ENCODE measurements around the gene TXNL1. TPM values are rescaled to one million over a fixed set of nuclear protein-coding genes. Genes with fewer than 3 reads are reported as not detected.

Gene TXNL1
- total RNA-seq, 1 experiment from 2014 or later = 72.8 TPM

- TF ChIP-seq PRDM15 (CRISPR knock-in tag; IDR thresholded peaks at IDR 0.05) (no peak), JUN (CRISPR knock-in tag; IDR thresholded peaks at IDR 0.05) (no peak)
These were observed 20.7 kb upstream of the TXNL1 start (continued) for GRCh38 chr18:56659111-56659510.

GRCh38 chr18:56658261-56658660, 19.9 kb upstream of the TXNL1 start:
- H3K4me3 Mint-ChIP-seq = no peak overlapping the region
- peaks cover 13% of the 10 kb centered on the region for H3K9me3 Mint-ChIP-seq
- H3K27me3 Mint-ChIP-seq (ENCODE audit: low read depth) = no peaks in the 10 kb centered on the region; the same call in 1 of the 2 replicates
- peaks cover 8% of the 10 kb centered on the region for H3K4me1 Mint-ChIP-seq
- CTCF ChIA-PET = no interaction called here
- ATAC-seq (no peak), DNase-seq (ENCODE audit: low spot score) (no peak)
- POLR2A ChIA-PET = no interaction called here
- H3K36me3 Mint-ChIP-seq = no peaks in the 10 kb centered on the region
- no peak for TF ChIP-seq USF1 (CRISPR knock-in tag; IDR thresholded peaks at IDR 0.05)
- no peak for TF ChIP-seq E2F4 (CRISPR knock-in tag; IDR thresholded peaks at IDR 0.05; ENCODE audit: borderline replicate concordance, low read depth)
- no peak for TF ChIP-seq PRDM15 (CRISPR knock-in tag; IDR thresholded peaks at IDR 0.05)
- no peak for TF ChIP-seq CBFB (CRISPR knock-in tag; IDR thresholded peaks at IDR 0.05; ENCODE audit: low read depth)
- no peak for TF ChIP-seq ZMAT4 (CRISPR knock-in tag; IDR thresholded peaks at IDR 0.05)
- no peak for TF ChIP-seq ZNF396 (CRISPR knock-in tag; IDR thresholded peaks at IDR 0.05; ENCODE audit: borderline replicate concordance)
- TF ChIP-seq ESRRA (CRISPR knock-in tag; IDR thresholded peaks at IDR 0.05; ENCODE audit: borderline replicate concordance) = no peak
- TF ChIP-seq CREM (CRISPR knock-in tag; IDR thresholded peaks at IDR 0.05) = no peak
- TF ChIP-seq PREB (CRISPR knock-in tag; IDR thresholded peaks at IDR 0.05; ENCODE audit: borderline replicate concordance) = no peak
- no peak for TF ChIP-seq NFE2L1 (CRISPR knock-in tag; IDR thresholded peaks at IDR 0.05)
- TF ChIP-seq ZNF671 (CRISPR knock-in tag; IDR thresholded peaks at IDR 0.05) = no peak
- no peak for TF ChIP-seq ATF2 (CRISPR knock-in tag; IDR thresholded peaks at IDR 0.05; ENCODE audit: borderline replicate concordance, low read depth)
- no peak for TF ChIP-seq ATF3 (CRISPR knock-in tag; conservative IDR thresholded peaks at IDR 0.05)
- no peak for TF ChIP-seq PRRX2 (CRISPR knock-in tag; IDR thresholded peaks at IDR 0.05)
- TF ChIP-seq OVOL2 (CRISPR knock-in tag; IDR thresholded peaks at IDR 0.05; ENCODE audit: borderline replicate concordance) = no peak
- no peak for TF ChIP-seq ATF6 (CRISPR knock-in tag; IDR thresholded peaks at IDR 0.05)
- no peak for TF ChIP-seq IRF1 (CRISPR knock-in tag; IDR thresholded peaks at IDR 0.05)
- no peak for TF ChIP-seq MYBL2 (CRISPR knock-in tag; IDR thresholded peaks at IDR 0.05)
- H3K27ac Mint-ChIP-seq = no peak overlapping the region

Data from WTC11 (cell line).